ENCODE data around the gene MRPL43. TPM values are rescaled to one million over a fixed set of nuclear protein-coding genes. Genes with fewer than 3 reads are reported as not detected.
A peak's percentile ranks its signal among the peaks of the same experiment; 100 is the strongest.

Gene MRPL43
- total and polyA plus RNA-seq, 4 donors = 43.6 to 105 (median 84.5) TPM

DNA sequence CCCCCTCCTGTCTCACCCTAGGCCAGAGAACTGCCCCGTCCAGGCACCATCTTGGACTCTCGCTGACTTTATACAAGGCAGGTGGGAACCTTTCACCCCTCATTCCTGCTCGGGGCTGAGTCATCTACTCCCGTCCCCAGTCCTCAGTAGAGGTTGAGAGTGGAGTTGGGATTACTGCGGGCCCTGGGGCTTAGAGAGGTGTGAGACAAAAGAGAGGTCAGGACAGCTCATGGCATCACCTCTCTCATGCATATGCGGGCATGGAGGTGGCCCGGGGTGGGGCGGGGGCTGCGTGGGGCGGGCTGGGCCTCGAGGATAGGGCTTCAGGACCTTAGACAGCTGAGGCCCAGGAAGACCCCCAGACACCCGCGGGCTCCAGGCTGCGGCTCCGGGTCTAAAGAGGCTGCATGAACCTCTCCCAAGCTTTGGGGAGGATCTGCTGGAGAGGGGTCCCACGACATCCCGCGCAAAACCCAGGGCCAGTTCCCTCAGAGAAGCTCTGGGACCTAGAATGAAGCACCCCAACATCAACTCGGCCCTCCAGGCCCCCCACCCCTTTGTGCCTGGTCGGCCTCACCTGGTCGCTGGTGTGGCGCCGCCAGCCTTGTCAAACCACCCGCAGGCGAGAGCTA is 43.3 kb upstream of the MRPL43 start:
- Histone ChIP-seq H3K27ac (ENCODE audit: low read depth in 1 of 2, low read length in 1 of 2) (no peak overlapping the region), H3K4me1 (ENCODE audit: control insufficient read depth in 5 of 5, insufficient read depth in 5 of 5, low read length in 5 of 5) (peaks cover 0 to 25% (median 3%) of the 10 kb centered on the region in 5 donors), H3K9ac (ENCODE audit: insufficient read depth in 1 of 2, low read length in 2 of 2) (no peak overlapping the region), H3K4me3 (peak overlapping the region; percentile 47), H3K36me3 (ENCODE audit: control insufficient read depth in 4 of 4, insufficient read depth in 4 of 4, low read length in 4 of 4) (peaks cover 3 to 9% (median 4%) of the 10 kb centered on the region in 4 donors), H3K27me3 (ENCODE audit: control insufficient read depth in 3 of 3, insufficient read depth in 3 of 3, low read length in 2 of 3) (peaks cover 0 to 12% (median 6%) of the 10 kb centered on the region in 3 donors), H3K9me3 (ENCODE audit: control insufficient read depth in 4 of 4, insufficient read depth in 3 of 4, low read length in 3 of 4) (no peaks in the 10 kb centered on the region)
- TF ChIP-seq, protein P1, sequence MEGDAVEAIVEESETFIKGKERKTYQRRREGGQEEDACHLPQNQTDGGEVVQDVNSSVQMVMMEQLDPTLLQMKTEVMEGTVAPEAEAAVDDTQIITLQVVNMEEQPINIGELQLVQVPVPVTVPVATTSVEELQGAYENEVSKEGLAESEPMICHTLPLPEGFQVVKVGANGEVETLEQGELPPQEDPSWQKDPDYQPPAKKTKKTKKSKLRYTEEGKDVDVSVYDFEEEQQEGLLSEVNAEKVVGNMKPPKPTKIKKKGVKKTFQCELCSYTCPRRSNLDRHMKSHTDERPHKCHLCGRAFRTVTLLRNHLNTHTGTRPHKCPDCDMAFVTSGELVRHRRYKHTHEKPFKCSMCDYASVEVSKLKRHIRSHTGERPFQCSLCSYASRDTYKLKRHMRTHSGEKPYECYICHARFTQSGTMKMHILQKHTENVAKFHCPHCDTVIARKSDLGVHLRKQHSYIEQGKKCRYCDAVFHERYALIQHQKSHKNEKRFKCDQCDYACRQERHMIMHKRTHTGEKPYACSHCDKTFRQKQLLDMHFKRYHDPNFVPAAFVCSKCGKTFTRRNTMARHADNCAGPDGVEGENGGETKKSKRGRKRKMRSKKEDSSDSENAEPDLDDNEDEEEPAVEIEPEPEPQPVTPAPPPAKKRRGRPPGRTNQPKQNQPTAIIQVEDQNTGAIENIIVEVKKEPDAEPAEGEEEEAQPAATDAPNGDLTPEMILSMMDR (IDR thresholded peaks at IDR 0.05; ENCODE audit: control extremely low read depth, extremely low read depth) = no peak
- 11 to 15% methylated on average over 25 of the region's 25 CpGs for WGBS, 2 donors
- ATAC-seq (ENCODE audit: insufficient read depth, low FRiP score) (no peak), DNase-seq (no peak)

DNA sequence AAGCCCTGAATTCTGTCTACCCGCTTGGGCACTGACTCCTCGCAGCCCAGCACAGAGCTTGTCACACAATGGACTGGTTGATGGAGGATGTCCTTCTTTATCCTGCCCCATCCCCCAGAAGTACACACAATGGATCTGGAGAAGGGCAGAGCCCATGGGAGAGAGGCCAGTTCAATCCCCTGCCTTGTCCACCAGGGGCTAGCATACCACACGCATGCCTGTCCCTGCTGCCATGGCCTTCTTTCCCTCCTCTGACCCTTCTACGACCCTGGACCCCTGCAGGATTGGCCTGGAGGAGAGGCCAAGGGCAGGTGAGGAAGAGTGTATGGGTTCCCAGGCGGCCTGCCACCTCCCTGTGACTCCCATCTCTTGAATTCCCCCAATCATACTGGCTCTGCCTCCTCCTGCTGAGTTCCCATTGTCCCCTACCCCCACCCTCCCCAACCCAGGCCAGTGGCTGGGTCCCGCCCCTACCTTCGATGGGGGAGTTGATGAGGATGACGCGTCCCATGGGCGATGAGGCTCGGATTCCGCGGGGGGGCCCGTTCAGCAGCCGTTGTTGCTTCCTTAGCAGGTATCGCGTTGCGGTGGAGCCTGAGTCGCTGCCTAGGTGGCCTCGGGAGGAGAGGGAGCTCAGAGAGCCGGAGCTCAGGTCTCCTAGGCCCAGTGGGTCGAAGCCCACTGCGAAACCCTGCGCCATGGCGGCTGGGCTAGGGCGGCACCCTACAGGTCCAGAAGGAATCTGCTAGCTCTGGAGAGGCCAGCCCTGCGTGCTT is 42.4 kb upstream of the MRPL43 start:
- H3K4me1 ChIP-seq (ENCODE audit: control insufficient read depth in 5 of 5, insufficient read depth in 5 of 5, low read length in 5 of 5) = peaks cover 0 to 25% (median 3%) of the 10 kb centered on the region in 5 donors
- no peaks in the 10 kb centered on the region for H3K9me3 ChIP-seq (ENCODE audit: control insufficient read depth in 4 of 4, insufficient read depth in 3 of 4, low read length in 3 of 4)
- WGBS, 2 donors = 60 to 68% methylated on average over 27 of the region's 27 CpGs
- no peak for ATAC-seq (ENCODE audit: insufficient read depth, low FRiP score)
- no peak overlapping the region for H3K9ac ChIP-seq (ENCODE audit: insufficient read depth in 1 of 2, low read length in 2 of 2)
- peaks cover 0 to 3% (median under 1%) of the 10 kb centered on the region in 4 donors for H3K36me3 ChIP-seq (ENCODE audit: control insufficient read depth in 4 of 4, insufficient read depth in 4 of 4, low read length in 4 of 4)
- no peak overlapping the region for H3K4me3 ChIP-seq
- DNase-seq = no peak
- no peak overlapping the region for H3K27ac ChIP-seq (ENCODE audit: low read depth in 1 of 2, low read length in 1 of 2)
- peaks cover 0 to 12% (median 6%) of the 10 kb centered on the region in 3 donors for H3K27me3 ChIP-seq (ENCODE audit: control insufficient read depth in 3 of 3, insufficient read depth in 3 of 3, low read length in 2 of 3)
- TF ChIP-seq, protein P1 (IDR thresholded peaks at IDR 0.05; ENCODE audit: control extremely low read depth, extremely low read depth) = no peak

DNA sequence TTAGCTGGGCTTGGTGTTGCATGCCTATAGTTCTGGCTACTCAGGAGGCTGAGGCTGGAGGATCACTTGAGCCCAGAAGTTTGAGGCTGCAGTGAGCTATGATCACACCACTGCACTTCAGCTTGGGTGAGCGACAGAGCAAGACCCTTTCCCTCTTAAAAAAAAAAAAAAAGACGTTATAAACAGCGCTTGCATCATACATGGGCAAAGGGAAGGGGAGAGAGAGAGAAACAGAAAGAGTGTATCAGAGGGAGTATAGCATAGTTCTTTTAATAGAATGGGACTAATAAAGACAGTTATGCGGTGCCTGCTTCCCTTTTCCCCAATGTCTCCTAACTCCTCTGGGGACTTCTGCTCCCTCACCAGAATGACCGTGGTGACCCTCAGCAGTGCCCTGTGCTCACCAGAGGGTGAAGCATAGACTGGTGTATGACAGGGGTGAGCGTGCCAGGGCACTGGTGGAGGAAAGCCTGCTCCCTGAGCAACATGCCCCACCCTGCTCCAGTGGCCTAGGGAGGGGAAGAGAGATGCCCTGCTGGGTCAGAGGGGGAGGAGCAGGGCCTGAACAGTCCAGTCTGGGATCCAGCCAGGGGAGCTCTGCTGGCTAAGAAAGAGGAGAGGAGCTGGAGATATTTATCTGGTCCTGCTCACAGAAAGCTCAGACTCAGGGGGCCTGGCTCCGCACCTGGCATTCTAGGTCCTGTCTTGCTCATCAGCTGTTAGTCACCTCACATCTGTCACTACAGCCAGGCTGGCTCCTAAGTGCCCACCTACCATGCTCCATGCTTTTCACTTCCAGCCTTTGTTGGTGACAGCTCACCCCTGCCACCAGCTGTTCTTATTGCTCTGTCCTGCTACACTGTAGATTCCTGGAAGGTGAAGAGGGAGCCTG is 41.4 kb upstream of the MRPL43 start:
- WGBS, 2 donors = 43 to 62% methylated on average over 7 of the region's 7 CpGs
- DNase-seq = no peak

More for the DNA sequence above, 41.4 kb upstream of the MRPL43 start:
- H3K27ac ChIP-seq (ENCODE audit: low read depth in 1 of 2, low read length in 1 of 2) = no peak overlapping the region
- TF ChIP-seq, protein P1 (IDR thresholded peaks at IDR 0.05; ENCODE audit: control extremely low read depth, extremely low read depth) = no peak
- H3K4me1 ChIP-seq (ENCODE audit: control insufficient read depth in 5 of 5, insufficient read depth in 5 of 5, low read length in 5 of 5) = peaks cover 0 to 25% (median 3%) of the 10 kb centered on the region in 5 donors
- no peak overlapping the region for H3K4me3 ChIP-seq
- no peak overlapping the region for H3K9ac ChIP-seq (ENCODE audit: insufficient read depth in 1 of 2, low read length in 2 of 2)
- H3K36me3 ChIP-seq (ENCODE audit: control insufficient read depth in 4 of 4, insufficient read depth in 4 of 4, low read length in 4 of 4) = no peaks in the 10 kb centered on the region
- no peaks in the 10 kb centered on the region for H3K9me3 ChIP-seq (ENCODE audit: control insufficient read depth in 4 of 4, insufficient read depth in 3 of 4, low read length in 3 of 4)
- peaks cover 0 to 12% (median 6%) of the 10 kb centered on the region in 3 donors for H3K27me3 ChIP-seq (ENCODE audit: control insufficient read depth in 3 of 3, insufficient read depth in 3 of 3, low read length in 2 of 3)
- ATAC-seq (ENCODE audit: insufficient read depth, low FRiP score) = no peak
